K562 (cell line): Measurements from ENCODE around the gene RELCH. TPM values are rescaled to one million over a fixed set of nuclear protein-coding genes. Genes with fewer than 3 reads are reported as not detected.

Experiments
- CBX5 ChIP-seq: IDR thresholded peaks from 2 replicates; pipeline ENCODE4 v1.6.1; 2014; ENCODE audit warnings: low read depth, borderline replicate concordance
- GABPA ChIP-seq: fragments of 200-800 bp; sonication (Bioruptor generic); conservative IDR thresholded peaks from 2 replicates; pipeline ENCODE4 v1.6.1; 2016; ENCODE audit warnings: low read depth, missing genetic modification characterization, missing compliant biosample characterization
- SIN3A ChIP-seq, 2 experiments: fragments of 150-350 bp in 1 of 2; IDR thresholded peaks; 2 replicates each; pipeline ENCODE4 v1.6.1; 2011 to 2016; ENCODE audit warnings: borderline replicate concordance in 2 of 2, low read depth in 2 of 2, low read length in 2 of 2, mild to moderate bottlenecking in 2 of 2, moderate library complexity in 2 of 2; ENCODE audit not compliant: control insufficient read depth in 1 of 2
- ZNF224 ChIP-seq: sonication (generic); formaldehyde crosslinking; IDR thresholded peaks from 2 replicates; pipeline ENCODE4 v1.8.0; 2022; ENCODE audit warnings: mild to moderate bottlenecking, missing genetic modification reagents
- polyA plus RNA-seq, 8 experiments: library from polyadenylated mRNA; depleted of rRNA in 4 of 8; stranded (reverse) in 5 of 8; unstranded in 3 of 8; fragments of >200 nt; fragmentation: Nextera tagmentation in 2 of 8; fragmentation: Illumina TruSeq in 1 of 8; extraction: Ambion mirVana in 2 of 8; extraction: Trizol in 1 of 8; gene quantifications; 2 replicates each; pipeline versions ENCODE4 v1.2.1 to v1.2.3, GENCODE V29; 2011 to 2014; ENCODE audit warnings: inconsistent platforms in 1 of 8, missing spikeins in 1 of 8
- total RNA-seq, 7 experiments: library from RNA; depleted of rRNA in 6 of 7; stranded (reverse); fragments of >200 nt in 6 of 7; fragmentation: Illumina TruSeq in 2 of 7; extraction: Trizol in 2 of 7; gene quantifications; 2 replicates each; pipeline versions ENCODE4 v1.2.1 to v1.2.3, GENCODE V29; 2011 to 2021; ENCODE audit warnings: low replicate concordance in 1 of 7
- TF ChIP-seq, protein P1 (sequence below): sonication (generic); formaldehyde crosslinking; IDR thresholded peaks from 2 replicates; pipeline ENCODE4 v1.8.0; 2022; ENCODE audit warnings: mild to moderate bottlenecking, missing genetic modification reagents
- TF ChIP-seq, protein P2 (sequence below): IDR thresholded peaks from 2 replicates; pipeline ENCODE4 v1.6.1; 2011; ENCODE audit warnings: borderline replicate concordance, low read depth, mild to moderate bottlenecking, moderate library complexity, low read length; ENCODE audit not compliant: insufficient read depth, poor library complexity, severe bottlenecking

The RELCH gene
- total and polyA plus RNA-seq, 9 of the 15 experiments (the other 6 are each of a cell fraction or from before 2014, with no cell fraction given): 1.4 to 13.6 (median 7.6) TPM

DNA sequence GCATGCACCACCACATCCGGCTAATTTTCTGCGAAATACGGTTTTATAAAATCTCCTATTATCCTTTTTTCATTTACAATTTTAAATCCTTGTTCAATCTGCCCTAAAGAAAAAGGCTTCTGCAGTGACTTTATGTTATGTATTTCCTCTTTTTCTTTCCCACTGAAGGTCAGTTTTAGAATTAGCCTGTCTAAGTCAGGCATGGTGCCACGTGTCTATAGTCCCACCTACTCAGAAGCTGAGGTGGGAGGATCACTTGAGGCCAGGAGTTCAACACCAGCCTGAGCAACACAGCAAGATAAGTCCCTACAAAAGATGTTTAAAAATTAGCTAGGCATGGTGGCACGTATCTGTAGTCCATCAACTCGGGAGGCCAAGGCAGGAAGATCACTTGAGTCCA, 98.2 kb downstream of the RELCH start (continued):
- TF ChIP-seq, protein P1, sequence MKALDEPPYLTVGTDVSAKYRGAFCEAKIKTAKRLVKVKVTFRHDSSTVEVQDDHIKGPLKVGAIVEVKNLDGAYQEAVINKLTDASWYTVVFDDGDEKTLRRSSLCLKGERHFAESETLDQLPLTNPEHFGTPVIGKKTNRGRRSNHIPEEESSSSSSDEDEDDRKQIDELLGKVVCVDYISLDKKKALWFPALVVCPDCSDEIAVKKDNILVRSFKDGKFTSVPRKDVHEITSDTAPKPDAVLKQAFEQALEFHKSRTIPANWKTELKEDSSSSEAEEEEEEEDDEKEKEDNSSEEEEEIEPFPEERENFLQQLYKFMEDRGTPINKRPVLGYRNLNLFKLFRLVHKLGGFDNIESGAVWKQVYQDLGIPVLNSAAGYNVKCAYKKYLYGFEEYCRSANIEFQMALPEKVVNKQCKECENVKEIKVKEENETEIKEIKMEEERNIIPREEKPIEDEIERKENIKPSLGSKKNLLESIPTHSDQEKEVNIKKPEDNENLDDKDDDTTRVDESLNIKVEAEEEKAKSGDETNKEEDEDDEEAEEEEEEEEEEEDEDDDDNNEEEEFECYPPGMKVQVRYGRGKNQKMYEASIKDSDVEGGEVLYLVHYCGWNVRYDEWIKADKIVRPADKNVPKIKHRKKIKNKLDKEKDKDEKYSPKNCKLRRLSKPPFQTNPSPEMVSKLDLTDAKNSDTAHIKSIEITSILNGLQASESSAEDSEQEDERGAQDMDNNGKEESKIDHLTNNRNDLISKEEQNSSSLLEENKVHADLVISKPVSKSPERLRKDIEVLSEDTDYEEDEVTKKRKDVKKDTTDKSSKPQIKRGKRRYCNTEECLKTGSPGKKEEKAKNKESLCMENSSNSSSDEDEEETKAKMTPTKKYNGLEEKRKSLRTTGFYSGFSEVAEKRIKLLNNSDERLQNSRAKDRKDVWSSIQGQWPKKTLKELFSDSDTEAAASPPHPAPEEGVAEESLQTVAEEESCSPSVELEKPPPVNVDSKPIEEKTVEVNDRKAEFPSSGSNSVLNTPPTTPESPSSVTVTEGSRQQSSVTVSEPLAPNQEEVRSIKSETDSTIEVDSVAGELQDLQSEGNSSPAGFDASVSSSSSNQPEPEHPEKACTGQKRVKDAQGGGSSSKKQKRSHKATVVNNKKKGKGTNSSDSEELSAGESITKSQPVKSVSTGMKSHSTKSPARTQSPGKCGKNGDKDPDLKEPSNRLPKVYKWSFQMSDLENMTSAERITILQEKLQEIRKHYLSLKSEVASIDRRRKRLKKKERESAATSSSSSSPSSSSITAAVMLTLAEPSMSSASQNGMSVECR (CRISPR knock-in tag): no peak
- TF ChIP-seq ZNF224 (CRISPR knock-in tag) (no peak), SIN3A (IDR thresholded peaks at IDR 0.05; ENCODE audit: borderline replicate concordance in 2 of 2, control insufficient read depth in 1 of 2, low read depth in 2 of 2, low read length in 2 of 2) (no peak), GABPA (no peak), CBX5 (no peak)
- TF ChIP-seq, protein P2, sequence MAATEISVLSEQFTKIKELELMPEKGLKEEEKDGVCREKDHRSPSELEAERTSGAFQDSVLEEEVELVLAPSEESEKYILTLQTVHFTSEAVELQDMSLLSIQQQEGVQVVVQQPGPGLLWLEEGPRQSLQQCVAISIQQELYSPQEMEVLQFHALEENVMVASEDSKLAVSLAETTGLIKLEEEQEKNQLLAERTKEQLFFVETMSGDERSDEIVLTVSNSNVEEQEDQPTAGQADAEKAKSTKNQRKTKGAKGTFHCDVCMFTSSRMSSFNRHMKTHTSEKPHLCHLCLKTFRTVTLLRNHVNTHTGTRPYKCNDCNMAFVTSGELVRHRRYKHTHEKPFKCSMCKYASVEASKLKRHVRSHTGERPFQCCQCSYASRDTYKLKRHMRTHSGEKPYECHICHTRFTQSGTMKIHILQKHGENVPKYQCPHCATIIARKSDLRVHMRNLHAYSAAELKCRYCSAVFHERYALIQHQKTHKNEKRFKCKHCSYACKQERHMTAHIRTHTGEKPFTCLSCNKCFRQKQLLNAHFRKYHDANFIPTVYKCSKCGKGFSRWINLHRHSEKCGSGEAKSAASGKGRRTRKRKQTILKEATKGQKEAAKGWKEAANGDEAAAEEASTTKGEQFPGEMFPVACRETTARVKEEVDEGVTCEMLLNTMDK: no peak
